ENCODE measurements around the gene NIN. TPM values are rescaled to one million over a fixed set of nuclear protein-coding genes. Genes with fewer than 3 reads are reported as not detected.

The NIN gene
- total RNA-seq, 6 experiments from 2014 or later: 6.4 to 10.9 (median 7.5) TPM

DNA sequence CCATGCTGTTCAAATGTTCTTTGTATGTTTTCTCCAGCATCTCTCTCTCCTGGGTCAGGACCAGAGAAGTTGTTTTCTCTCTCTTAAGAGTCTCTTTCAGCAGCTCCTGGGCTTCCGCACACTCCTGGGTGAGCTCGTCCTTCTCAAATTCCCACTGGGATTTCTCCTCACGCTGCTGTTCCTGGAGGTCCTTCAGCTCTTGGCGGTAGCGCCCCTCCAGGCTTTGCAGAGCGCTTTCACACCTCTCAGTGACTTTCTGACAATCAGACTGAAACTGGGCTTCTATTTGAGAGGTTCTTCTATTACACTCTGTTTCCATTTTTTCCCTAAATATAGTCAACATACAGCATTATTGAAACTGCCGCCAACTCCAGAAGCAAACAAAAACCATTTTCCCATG is 72.7 kb downstream of the NIN start:
- no peak overlapping the region for H3K4me3 ChIP-seq
- H3K36me3 ChIP-seq: peaks cover 0 to 7% (median 4%) of the 10 kb centered on the region in 4 donors
- intact Hi-C loops (cut with DNase I): no loop called here
- no peaks in the 10 kb centered on the region for H3K4me1 ChIP-seq
- H3K9me3 ChIP-seq: no peaks in the 10 kb centered on the region
- no peak for ATAC-seq
- H3K27ac ChIP-seq: no peak overlapping the region
- no peak for TF ChIP-seq POLR2A (IDR thresholded peaks at IDR 0.05)
- TF ChIP-seq, protein P1, sequence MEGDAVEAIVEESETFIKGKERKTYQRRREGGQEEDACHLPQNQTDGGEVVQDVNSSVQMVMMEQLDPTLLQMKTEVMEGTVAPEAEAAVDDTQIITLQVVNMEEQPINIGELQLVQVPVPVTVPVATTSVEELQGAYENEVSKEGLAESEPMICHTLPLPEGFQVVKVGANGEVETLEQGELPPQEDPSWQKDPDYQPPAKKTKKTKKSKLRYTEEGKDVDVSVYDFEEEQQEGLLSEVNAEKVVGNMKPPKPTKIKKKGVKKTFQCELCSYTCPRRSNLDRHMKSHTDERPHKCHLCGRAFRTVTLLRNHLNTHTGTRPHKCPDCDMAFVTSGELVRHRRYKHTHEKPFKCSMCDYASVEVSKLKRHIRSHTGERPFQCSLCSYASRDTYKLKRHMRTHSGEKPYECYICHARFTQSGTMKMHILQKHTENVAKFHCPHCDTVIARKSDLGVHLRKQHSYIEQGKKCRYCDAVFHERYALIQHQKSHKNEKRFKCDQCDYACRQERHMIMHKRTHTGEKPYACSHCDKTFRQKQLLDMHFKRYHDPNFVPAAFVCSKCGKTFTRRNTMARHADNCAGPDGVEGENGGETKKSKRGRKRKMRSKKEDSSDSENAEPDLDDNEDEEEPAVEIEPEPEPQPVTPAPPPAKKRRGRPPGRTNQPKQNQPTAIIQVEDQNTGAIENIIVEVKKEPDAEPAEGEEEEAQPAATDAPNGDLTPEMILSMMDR (IDR thresholded peaks at IDR 0.05): no peak
- H3K27me3 ChIP-seq: no peaks in the 10 kb centered on the region
- DNase-seq: no peak
- 100% methylated on average over 2 of the region's 7 CpGs for WGBS (ENCODE audit: insufficient coverage, low coverage, low lambda C conversion rate, missing lambda C conversion rate)

GRCh38 chr14:50757702-50758101 is 73.3 kb downstream of the NIN start:
- intact Hi-C loops (cut with DNase I): no loop called here
- Histone ChIP-seq H3K4me1 (no peaks in the 10 kb centered on the region), H3K27me3 (no peaks in the 10 kb centered on the region), H3K27ac (no peak overlapping the region), H3K36me3 (peaks cover 0 to 7% (median 3%) of the 10 kb centered on the region in 4 donors), H3K4me3 (no peak overlapping the region), H3K9me3 (no peaks in the 10 kb centered on the region)
- TF ChIP-seq, protein P1 (IDR thresholded peaks at IDR 0.05): no peak
- no peak for TF ChIP-seq POLR2A (IDR thresholded peaks at IDR 0.05)
- DNase-seq (no peak), ATAC-seq (no peak)
- 88% methylated on average over 4 of the region's 4 CpGs for WGBS (ENCODE audit: insufficient coverage, low coverage, low lambda C conversion rate, missing lambda C conversion rate)

- TF ChIP-seq, protein P1 (IDR thresholded peaks at IDR 0.05): no peak
- no peak for TF ChIP-seq POLR2A (IDR thresholded peaks at IDR 0.05)
- no peaks in the 10 kb centered on the region for H3K4me1 ChIP-seq
- intact Hi-C loops (cut with DNase I): no loop called here
- H3K36me3 ChIP-seq: peaks cover 0 to 13% (median 2%) of the 10 kb centered on the region in 4 donors
- no peaks in the 10 kb centered on the region for H3K9me3 ChIP-seq
- DNase-seq (no peak), ATAC-seq (peak in 2 of 4 donors; percentile 17 to 36)
- WGBS (ENCODE audit: insufficient coverage, low coverage, low lambda C conversion rate, missing lambda C conversion rate): 71% methylated on average over 8 of the region's 8 CpGs
- no peak overlapping the region for H3K4me3 ChIP-seq
- no peaks in the 10 kb centered on the region for H3K27me3 ChIP-seq
- no peak overlapping the region for H3K27ac ChIP-seq
Observed at GRCh38 chr14:50756300-50756699, 74.7 kb downstream of the NIN start.

DNA sequence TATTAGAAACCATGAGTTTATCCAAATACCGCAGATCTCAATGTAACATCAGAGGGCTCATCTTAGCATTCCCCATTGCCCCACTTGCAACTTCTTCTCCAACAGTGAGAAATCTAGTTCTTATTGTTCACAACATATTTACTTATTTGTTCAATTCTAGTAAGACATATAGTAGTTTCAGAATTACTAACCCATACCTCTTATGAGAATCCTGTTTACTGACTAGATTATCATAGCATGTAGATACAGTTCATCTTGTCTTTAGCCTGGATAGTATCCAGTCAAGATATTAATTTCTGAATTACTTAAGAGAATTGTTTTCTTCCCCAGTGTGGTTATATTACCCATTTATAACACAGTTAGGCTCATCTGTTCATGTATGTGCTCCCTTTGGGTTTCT is 80.6 kb downstream of the NIN start:
- DNase-seq (no peak), ATAC-seq (no peak)
- Histone ChIP-seq H3K27ac (no peak overlapping the region), H3K4me3 (no peak overlapping the region), H3K4me1 (no peaks in the 10 kb centered on the region), H3K9me3 (no peaks in the 10 kb centered on the region), H3K27me3 (no peaks in the 10 kb centered on the region), H3K36me3 (peaks cover 0 to 9% (median 2%) of the 10 kb centered on the region in 4 donors)
- TF ChIP-seq, protein P1 (IDR thresholded peaks at IDR 0.05): no peak
- TF ChIP-seq POLR2A (IDR thresholded peaks at IDR 0.05): no peak
- 100% methylated on average over 1 of the region's 1 CpG for WGBS (ENCODE audit: insufficient coverage, low coverage, low lambda C conversion rate, missing lambda C conversion rate)
- intact Hi-C loops (cut with DNase I): no loop called here

Measured in right lobe of liver (tissue), 6 donors.